Ammon's horn (tissue), 1 donor: ENCODE results near the gene GLOD4.

Experiments used
- DNase-seq: peaks from one replicate; pipeline ENCODE4 v3.0.0-alpha.2; 2016; ENCODE audit warnings: low spot score

The GLOD4 gene

GRCh38 chr17:740240-741017, 41.7 kb downstream of the GLOD4 start:
- peak; percentile 59 for DNase-seq

- DNase-seq, result no peak
Measured at GRCh38 chr17:737561-738113, 44.4 kb downstream of the GLOD4 start.

GRCh38 chr17:733743-734142, 48.3 kb downstream of the GLOD4 start:
- DNase-seq, result no peak

- peak; percentile 28 for DNase-seq
Measured at GRCh38 chr17:732902-733720, 49.0 kb downstream of the GLOD4 start.

GRCh38 chr17:732067-732901, 49.8 kb downstream of the GLOD4 start, which contains the start of gene TLCD3A:
TLCD3A (plus strand) TSS chr17:732596; CDS start chr17:732648, 52 bp downstream.
- DNase-seq, result peak; percentile 33

- no peak for DNase-seq
Measured at GRCh38 chr17:731644-732066, 50.4 kb downstream of the GLOD4 start.

GRCh38 chr17:728911-729310, 53.2 kb downstream of the GLOD4 start:
- no peak for DNase-seq

- DNase-seq, result no peak
Measured at GRCh38 chr17:726271-726919, 55.7 kb downstream of the GLOD4 start.

GRCh38 chr17:725746-726145, 56.3 kb downstream of the GLOD4 start:
- DNase-seq, result no peak

- DNase-seq, result no peak
Measured at GRCh38 chr17:725084-725483, 57.0 kb downstream of the GLOD4 start.

- no peak for DNase-seq
Measured at GRCh38 chr17:721540-721937, 60.5 kb downstream of the GLOD4 start.

GRCh38 chr17:720706-721539, 61.2 kb downstream of the GLOD4 start:
- no peak for DNase-seq

GRCh38 chr17:718075-718474, 64.0 kb downstream of the GLOD4 start:
- DNase-seq, result no peak
